ENCODE results near the gene INHBE. TPM values are rescaled to one million over a fixed set of nuclear protein-coding genes. Genes with fewer than 3 reads are reported as not detected.
"Not testable (repeated sequence)": the region's sequence is repeated elsewhere in the genome, so short reads cannot be mapped to it uniquely, and the experiment has no call there.

The INHBE gene, protein sequence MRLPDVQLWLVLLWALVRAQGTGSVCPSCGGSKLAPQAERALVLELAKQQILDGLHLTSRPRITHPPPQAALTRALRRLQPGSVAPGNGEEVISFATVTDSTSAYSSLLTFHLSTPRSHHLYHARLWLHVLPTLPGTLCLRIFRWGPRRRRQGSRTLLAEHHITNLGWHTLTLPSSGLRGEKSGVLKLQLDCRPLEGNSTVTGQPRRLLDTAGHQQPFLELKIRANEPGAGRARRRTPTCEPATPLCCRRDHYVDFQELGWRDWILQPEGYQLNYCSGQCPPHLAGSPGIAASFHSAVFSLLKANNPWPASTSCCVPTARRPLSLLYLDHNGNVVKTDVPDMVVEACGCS
- total RNA-seq, result 0.88 and 3.3 TPM in 2 replicates

DNA sequence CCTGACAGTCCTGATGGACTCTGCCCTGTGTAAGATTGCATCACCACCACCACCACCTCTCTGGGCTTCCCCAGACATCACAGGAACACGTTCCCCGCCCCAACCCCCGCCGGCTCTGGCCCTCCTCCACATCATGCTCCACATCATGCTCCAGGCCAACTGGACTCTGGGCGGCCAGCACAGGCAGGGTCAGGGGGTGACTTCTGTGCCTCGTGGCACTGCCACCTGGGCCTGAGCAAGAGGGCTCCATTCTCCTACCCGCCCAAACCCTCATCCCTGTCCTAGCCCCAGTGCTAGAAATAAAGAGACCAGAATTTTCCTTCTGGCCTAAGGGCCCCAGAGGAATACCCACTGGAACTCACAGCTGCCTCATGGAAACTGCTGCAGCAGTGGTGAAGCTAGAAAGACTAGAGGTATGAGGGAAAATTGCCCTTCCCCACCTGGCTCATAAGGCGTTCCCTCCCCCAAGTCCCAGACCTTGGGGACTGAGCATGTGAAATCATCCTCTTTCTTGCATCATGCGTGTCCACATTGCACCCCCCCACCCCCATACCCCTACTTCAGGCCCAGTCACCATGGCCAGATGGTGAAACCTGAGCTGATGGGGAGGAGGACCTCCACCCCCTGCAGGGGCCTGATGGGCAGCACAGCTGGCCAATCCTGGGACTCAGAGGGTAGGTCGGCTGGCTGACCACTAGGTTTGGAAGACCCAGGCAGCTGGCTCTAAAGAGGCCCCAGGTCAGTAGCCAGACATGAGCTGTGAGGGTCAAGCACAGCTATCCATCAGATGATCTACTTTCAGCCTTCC, at the start of gene INHBE:
Gene INHBE, plus strand, starts transcription at position 742 of the 808 bp plus-strand sequence. CDS start 230 bp downstream, outside the sequence.
- Histone ChIP-seq H2AFZ (ENCODE audit: low read length) (no peak within 1 kb of the TSS), H3K4me3 (ENCODE audit: insufficient read depth, low read length) (no peak within 1 kb of the TSS), H3K27ac (ENCODE audit: low read depth, low read length) (no peak within 1 kb of the TSS), H3K9me3 (ENCODE audit: low read depth, low read length) (no peaks in the 10 kb centered on the region), H3K4me1 (ENCODE audit: insufficient read depth, low read length) (peaks cover 34% of the 10 kb centered on the region), H4K20me1 (ENCODE audit: insufficient read depth, low read length) (no peaks in the 10 kb centered on the region), H3K27me3 (ENCODE audit: insufficient read depth, low read length) (no peaks in the 10 kb centered on the region), H3K4me2 (ENCODE audit: insufficient read depth, low read length) (peak within 1 kb of the TSS; percentile 34), H3K36me3 (ENCODE audit: insufficient read depth, low read length) (no peaks in the 10 kb centered on the region), H3K79me2 (ENCODE audit: insufficient read depth, low read length) (no peaks in the 10 kb centered on the region)
- no peak for TF ChIP-seq CTCF (IDR thresholded peaks at IDR 0.05; ENCODE audit: extremely low read depth, low read depth, low read length)
- DNase-seq (ENCODE audit: insufficient read length, low spot score, missing footprints), result peak; percentile 76

DNA sequence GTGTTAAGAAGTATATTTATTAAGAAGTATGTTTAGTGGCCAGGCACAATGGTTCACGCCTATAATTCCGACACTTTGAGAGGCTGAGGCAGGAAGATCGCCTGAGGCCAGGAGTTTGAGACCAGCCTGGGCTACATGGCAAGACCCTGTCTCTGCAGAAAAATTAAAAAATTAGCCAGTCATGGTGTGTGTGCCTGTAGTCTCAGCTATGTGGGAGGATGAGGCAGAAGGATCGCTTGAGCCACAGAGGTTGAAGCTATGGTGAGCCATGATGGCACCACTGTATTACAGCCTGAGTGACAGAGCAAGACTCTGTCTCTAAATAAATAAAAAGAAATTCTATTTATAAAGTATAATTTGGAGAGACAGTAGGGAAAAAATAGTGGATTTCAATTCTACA, 44.6 kb upstream of the INHBE start:
- H4K20me1 ChIP-seq (ENCODE audit: insufficient read depth, low read length), result peaks cover 4% of the 10 kb centered on the region
- H3K4me2 ChIP-seq (ENCODE audit: insufficient read depth, low read length), result no peak overlapping the region
- H3K9me3 ChIP-seq (ENCODE audit: low read depth, low read length), result no peaks in the 10 kb centered on the region
- no peak for DNase-seq (ENCODE audit: insufficient read length, low spot score, missing footprints)
- H3K79me2 ChIP-seq (ENCODE audit: insufficient read depth, low read length), result peaks cover 79% of the 10 kb centered on the region
- no peak for TF ChIP-seq CTCF (IDR thresholded peaks at IDR 0.05; ENCODE audit: extremely low read depth, low read depth, low read length)
- no peaks in the 10 kb centered on the region for H3K36me3 ChIP-seq (ENCODE audit: insufficient read depth, low read length)
- no peak overlapping the region for H2AFZ ChIP-seq (ENCODE audit: low read length)
- H3K27me3 ChIP-seq (ENCODE audit: insufficient read depth, low read length), result no peaks in the 10 kb centered on the region
- no peak overlapping the region for H3K4me3 ChIP-seq (ENCODE audit: insufficient read depth, low read length)
- H3K27ac ChIP-seq (ENCODE audit: low read depth, low read length), result no peak overlapping the region
- H3K4me1 ChIP-seq (ENCODE audit: insufficient read depth, low read length), result no peaks in the 10 kb centered on the region

DNA sequence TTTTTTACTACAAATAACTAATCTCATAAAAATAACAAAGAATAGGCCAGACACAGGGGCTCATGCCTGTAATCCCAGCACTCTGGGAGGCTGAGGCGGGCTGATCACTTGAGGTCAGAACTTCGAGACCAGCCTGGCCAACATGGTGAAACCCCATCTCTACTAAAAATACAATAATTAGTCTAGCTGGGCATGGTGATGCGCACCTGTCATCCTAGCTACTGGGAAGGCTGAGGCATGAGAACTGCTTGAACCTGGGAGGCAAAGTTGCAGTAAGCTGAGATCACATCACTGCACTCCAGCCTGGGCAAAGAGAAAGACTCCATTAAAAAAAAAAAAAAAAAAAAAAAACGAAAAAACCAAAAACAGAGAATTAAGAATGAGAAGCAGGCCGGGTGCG, 40.9 kb upstream of the INHBE start:
- H3K27me3 ChIP-seq (ENCODE audit: insufficient read depth, low read length); DNase-seq (ENCODE audit: insufficient read length, low spot score, missing footprints); H3K4me3 ChIP-seq (ENCODE audit: insufficient read depth, low read length); H3K4me1 ChIP-seq (ENCODE audit: insufficient read depth, low read length); H2AFZ ChIP-seq (ENCODE audit: low read length); H3K27ac ChIP-seq (ENCODE audit: low read depth, low read length); H3K36me3 ChIP-seq (ENCODE audit: insufficient read depth, low read length); H3K4me2 ChIP-seq (ENCODE audit: insufficient read depth, low read length); H3K9me3 ChIP-seq (ENCODE audit: low read depth, low read length): not testable (repeated sequence)
- Histone ChIP-seq H3K79me2 (ENCODE audit: insufficient read depth, low read length) (peaks cover 92% of the 10 kb centered on the region), H4K20me1 (ENCODE audit: insufficient read depth, low read length) (peaks cover 18% of the 10 kb centered on the region)

GRCh38 chr12:57415088-57415487, 40.0 kb upstream of the INHBE start:
- H3K9me3 ChIP-seq (ENCODE audit: low read depth, low read length), result no peaks in the 10 kb centered on the region
- TF ChIP-seq CTCF (IDR thresholded peaks at IDR 0.05; ENCODE audit: extremely low read depth, low read depth, low read length), result no peak
- H4K20me1 ChIP-seq (ENCODE audit: insufficient read depth, low read length), result peaks cover 18% of the 10 kb centered on the region
- H2AFZ ChIP-seq (ENCODE audit: low read length), result no peak overlapping the region
- peaks cover 93% of the 10 kb centered on the region for H3K79me2 ChIP-seq (ENCODE audit: insufficient read depth, low read length)
- no peak overlapping the region for H3K4me2 ChIP-seq (ENCODE audit: insufficient read depth, low read length)
- peaks cover 8% of the 10 kb centered on the region for H3K36me3 ChIP-seq (ENCODE audit: insufficient read depth, low read length)
- no peaks in the 10 kb centered on the region for H3K27me3 ChIP-seq (ENCODE audit: insufficient read depth, low read length)
- no peak overlapping the region for H3K4me3 ChIP-seq (ENCODE audit: insufficient read depth, low read length)
- DNase-seq (ENCODE audit: insufficient read length, low spot score, missing footprints), result no peak
- no peak overlapping the region for H3K27ac ChIP-seq (ENCODE audit: low read depth, low read length)
- H3K4me1 ChIP-seq (ENCODE audit: insufficient read depth, low read length), result peaks cover 5% of the 10 kb centered on the region
